ENCODE data around the gene CACNB2. TPM values are rescaled to one million over a fixed set of nuclear protein-coding genes. Genes with fewer than 3 reads are reported as not detected.

Gene CACNB2
- total RNA-seq, 2 experiments from 2014 or later, result not detected

DNA sequence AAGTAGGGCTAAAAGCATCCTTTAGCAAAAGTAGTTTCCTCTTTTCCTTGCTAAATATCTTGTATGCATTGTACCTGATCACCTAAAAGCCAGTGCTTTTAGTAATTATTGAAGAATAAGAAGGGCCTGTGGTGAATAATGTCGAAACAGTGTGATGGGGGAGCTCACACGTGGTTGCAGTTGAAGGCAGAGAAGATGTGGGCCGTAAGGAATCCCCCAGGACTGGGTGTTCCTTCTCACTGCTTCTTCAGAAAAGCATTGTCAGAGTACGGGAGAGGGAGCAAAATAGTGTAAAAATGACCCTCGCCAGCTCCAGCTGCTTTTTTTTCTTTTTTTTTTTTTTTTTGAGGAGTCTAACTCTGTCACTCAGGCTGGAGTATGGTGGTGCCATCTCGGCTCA, 310.1 kb downstream of the CACNB2 start:
- no peaks in the 10 kb centered on the region for H3K4me1 Mint-ChIP-seq

DNA sequence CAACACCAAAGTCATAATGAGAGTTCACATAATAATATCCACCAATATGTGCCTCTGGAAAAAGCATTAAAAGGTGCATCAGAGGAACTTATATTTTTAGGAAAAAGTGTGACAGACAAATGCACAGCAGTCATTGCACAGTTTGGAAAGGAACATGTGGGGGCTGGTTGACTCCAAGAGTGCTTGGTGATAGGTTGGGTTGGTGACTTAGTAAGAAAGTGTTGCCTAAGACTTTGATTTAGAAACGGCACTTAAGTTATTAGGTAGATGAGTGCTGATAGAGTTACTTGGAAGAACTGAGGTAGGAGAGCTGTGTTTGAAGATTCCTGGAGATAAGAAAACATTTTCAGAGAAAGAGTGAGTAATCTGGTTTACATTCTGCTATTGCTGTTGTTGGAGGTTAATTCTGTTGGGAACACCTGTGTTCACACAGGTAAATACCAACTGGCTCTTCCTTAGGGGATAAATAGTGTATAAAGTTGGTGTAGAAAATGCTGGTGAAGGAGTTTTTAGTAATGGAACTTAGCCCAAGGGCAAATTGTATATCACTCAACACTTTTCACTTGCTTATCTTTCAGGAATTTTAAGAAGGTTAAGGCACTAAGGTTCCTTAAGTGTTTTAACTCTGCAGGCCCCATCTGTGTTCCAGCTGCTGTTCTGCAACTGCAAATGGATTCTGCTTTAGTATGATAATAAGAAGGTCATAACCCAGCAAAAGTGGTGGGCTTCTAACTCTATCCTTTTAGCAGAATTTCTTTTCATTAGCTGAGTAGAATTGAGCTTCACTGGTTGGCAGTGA, 315.1 kb downstream of the CACNB2 start:
- ATAC-seq (ENCODE audit: low read depth) (no peak), DNase-seq (no peak)
- POLR2A ChIA-PET, result no interaction called here
- H3K4me3 Mint-ChIP-seq, result no peak overlapping the region
- no peak overlapping the region for H3K27ac Mint-ChIP-seq
- no peaks in the 10 kb centered on the region for H3K4me1 Mint-ChIP-seq
- H3K36me3 Mint-ChIP-seq, result no peaks in the 10 kb centered on the region
- no peaks in the 10 kb centered on the region for H3K9me3 Mint-ChIP-seq
- no peaks in the 10 kb centered on the region for H3K27me3 Mint-ChIP-seq

More for the DNA sequence above, 310.1 kb downstream of the CACNB2 start:
- no peak overlapping the region for H3K27ac Mint-ChIP-seq
- no peaks in the 10 kb centered on the region for H3K36me3 Mint-ChIP-seq
- POLR2A ChIA-PET, result no interaction called here
- no peaks in the 10 kb centered on the region for H3K27me3 Mint-ChIP-seq
- ATAC-seq (ENCODE audit: low read depth), result no peak
- H3K4me3 Mint-ChIP-seq, result no peak overlapping the region
- H3K9me3 Mint-ChIP-seq, result peaks cover 2% of the 10 kb centered on the region
- DNase-seq, result no peak

GRCh38 chr10:18456984-18457383, 316.8 kb downstream of the CACNB2 start:
- Mint-ChIP-seq H3K9me3 (no peaks in the 10 kb centered on the region), H3K27ac (no peak overlapping the region), H3K4me3 (no peak overlapping the region), H3K4me1 (no peaks in the 10 kb centered on the region), H3K27me3 (no peaks in the 10 kb centered on the region), H3K36me3 (no peaks in the 10 kb centered on the region)
- DNase-seq (no peak), ATAC-seq (ENCODE audit: low read depth) (no peak)
- POLR2A ChIA-PET, result no interaction called here

GRCh38 chr10:18460032-18460431, 319.8 kb downstream of the CACNB2 start:
- Mint-ChIP-seq H3K27me3 (no peaks in the 10 kb centered on the region), H3K9me3 (no peaks in the 10 kb centered on the region), H3K27ac (no peak overlapping the region), H3K4me3 (no peak overlapping the region), H3K36me3 (no peaks in the 10 kb centered on the region), H3K4me1 (no peaks in the 10 kb centered on the region)
- POLR2A ChIA-PET, result no interaction called here
- ATAC-seq (ENCODE audit: low read depth) (no peak), DNase-seq (no peak)

GRCh38 chr10:18463673-18464211, 323.5 kb downstream of the CACNB2 start:
- Mint-ChIP-seq H3K36me3 (no peaks in the 10 kb centered on the region), H3K27me3 (no peaks in the 10 kb centered on the region), H3K4me1 (no peaks in the 10 kb centered on the region), H3K27ac (peak overlapping the region; percentile 30), H3K4me3 (no peak overlapping the region), H3K9me3 (no peaks in the 10 kb centered on the region)
- DNase-seq (no peak), ATAC-seq (ENCODE audit: low read depth) (no peak)
- POLR2A ChIA-PET, result no interaction called here

DNA sequence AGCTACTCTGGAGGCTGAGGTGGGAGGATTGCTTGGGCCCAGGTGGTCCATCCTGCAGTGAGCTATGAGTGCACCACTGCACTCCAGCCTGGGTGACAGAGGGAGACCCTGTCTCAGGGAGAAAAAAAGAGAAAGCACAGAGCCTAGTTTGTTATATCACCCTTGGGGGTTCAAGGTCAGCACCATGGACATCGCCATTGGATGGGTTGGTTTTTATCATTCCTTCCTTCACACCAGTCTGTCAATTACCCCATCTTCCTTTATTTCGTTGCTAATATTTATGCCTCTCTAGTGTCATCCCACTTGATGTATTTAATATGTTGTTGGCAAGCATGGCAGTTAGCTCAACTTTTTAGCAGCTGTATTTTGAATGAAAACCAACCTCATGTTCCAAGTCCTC, 328.9 kb downstream of the CACNB2 start:
- ATAC-seq (ENCODE audit: low read depth) (no peak), DNase-seq (no peak)
- no peaks in the 10 kb centered on the region for H3K36me3 Mint-ChIP-seq
- peaks cover 1% of the 10 kb centered on the region for H3K9me3 Mint-ChIP-seq
- no peak overlapping the region for H3K27ac Mint-ChIP-seq
- POLR2A ChIA-PET, result no interaction called here
- no peak overlapping the region for H3K4me3 Mint-ChIP-seq
- H3K4me1 Mint-ChIP-seq, result peaks cover 4% of the 10 kb centered on the region
- no peaks in the 10 kb centered on the region for H3K27me3 Mint-ChIP-seq

DNA sequence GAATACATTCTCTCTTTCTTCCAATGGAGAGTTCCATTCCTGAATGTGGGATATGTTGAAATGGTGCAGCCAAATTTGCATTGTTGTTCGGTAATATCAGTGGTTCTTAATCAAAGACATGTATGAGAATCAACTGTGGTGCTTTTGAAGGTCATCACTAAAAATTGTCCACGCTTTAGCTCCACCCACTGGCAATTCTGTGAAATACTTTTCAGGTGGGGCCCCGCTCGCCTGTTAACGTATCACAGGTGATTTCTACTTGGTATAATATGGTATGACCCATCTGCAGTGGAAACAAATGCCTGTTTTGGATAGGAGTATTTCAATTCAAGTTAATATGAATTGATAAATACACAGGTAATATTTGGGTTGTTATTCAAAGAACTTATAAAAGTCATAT, 332.8 kb downstream of the CACNB2 start:
- no peak for ATAC-seq (ENCODE audit: low read depth)
- POLR2A ChIA-PET, result no interaction called here
- H3K9me3 Mint-ChIP-seq, result peaks cover 1% of the 10 kb centered on the region

GRCh38 chr10:18473424-18474117, 333.3 kb downstream of the CACNB2 start:
- no peak for ATAC-seq (ENCODE audit: low read depth)
- POLR2A ChIA-PET, result no interaction called here
- peaks cover 8% of the 10 kb centered on the region for H3K4me1 Mint-ChIP-seq

More for the DNA sequence above, 332.8 kb downstream of the CACNB2 start:
- Mint-ChIP-seq H3K4me3 (no peak overlapping the region), H3K4me1 (peaks cover 8% of the 10 kb centered on the region), H3K27me3 (peaks cover 4% of the 10 kb centered on the region), H3K27ac (no peak overlapping the region), H3K36me3 (no peaks in the 10 kb centered on the region)
- no peak for DNase-seq

GRCh38 chr10:18474118-18474455, 333.9 kb downstream of the CACNB2 start:
- Mint-ChIP-seq H3K27me3 (peaks cover 4% of the 10 kb centered on the region), H3K36me3 (no peaks in the 10 kb centered on the region), H3K9me3 (peaks cover 1% of the 10 kb centered on the region), H3K4me1 (peaks cover 8% of the 10 kb centered on the region), H3K4me3 (no peak overlapping the region), H3K27ac (no peak overlapping the region)
- no peak for ATAC-seq (ENCODE audit: low read depth)
- POLR2A ChIA-PET, result no interaction called here
- no peak for DNase-seq

More at GRCh38 chr10:18473424-18474117, 333.3 kb downstream of the CACNB2 start:
- Mint-ChIP-seq H3K9me3 (peaks cover 1% of the 10 kb centered on the region), H3K36me3 (no peaks in the 10 kb centered on the region), H3K27me3 (peaks cover 4% of the 10 kb centered on the region), H3K27ac (no peak overlapping the region), H3K4me3 (no peak overlapping the region)
- no peak for DNase-seq

GRCh38 chr10:18476076-18476647, 335.9 kb downstream of the CACNB2 start:
- Mint-ChIP-seq H3K9me3 (peaks cover 1% of the 10 kb centered on the region), H3K36me3 (no peaks in the 10 kb centered on the region), H3K4me1 (peaks cover 8% of the 10 kb centered on the region), H3K27me3 (peaks cover 6% of the 10 kb centered on the region), H3K4me3 (no peak overlapping the region), H3K27ac (no peak overlapping the region)
- POLR2A ChIA-PET, result no interaction called here
- ATAC-seq (ENCODE audit: low read depth), result no peak
- DNase-seq, result no peak

DNA sequence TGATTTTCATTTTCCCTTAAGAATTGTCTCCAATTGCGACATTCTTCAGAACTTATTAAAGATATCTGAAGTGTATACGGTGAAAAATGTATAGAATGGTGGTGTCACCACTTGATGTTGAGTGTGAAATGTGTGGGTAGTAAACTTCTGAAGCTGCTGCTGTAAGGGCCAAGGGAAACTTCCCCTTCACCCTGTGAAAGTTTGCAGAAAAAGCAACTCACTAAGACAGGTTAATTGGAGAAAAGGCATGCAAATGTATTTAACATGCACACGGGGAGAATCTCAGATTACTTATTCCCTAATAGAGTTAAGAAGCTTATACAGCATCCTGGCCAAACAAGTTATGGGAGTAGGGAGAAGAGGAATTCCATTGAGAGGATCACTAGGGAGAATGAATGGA, 338.1 kb downstream of the CACNB2 start:
- H3K27me3 Mint-ChIP-seq, result peaks cover 6% of the 10 kb centered on the region
- no peaks in the 10 kb centered on the region for H3K36me3 Mint-ChIP-seq
- ATAC-seq (ENCODE audit: low read depth) (no peak), DNase-seq (no peak)
- H3K4me3 Mint-ChIP-seq, result no peak overlapping the region
- H3K4me1 Mint-ChIP-seq, result peaks cover 4% of the 10 kb centered on the region
- H3K27ac Mint-ChIP-seq, result no peak overlapping the region
- POLR2A ChIA-PET, result no interaction called here
- H3K9me3 Mint-ChIP-seq, result no peaks in the 10 kb centered on the region

DNA sequence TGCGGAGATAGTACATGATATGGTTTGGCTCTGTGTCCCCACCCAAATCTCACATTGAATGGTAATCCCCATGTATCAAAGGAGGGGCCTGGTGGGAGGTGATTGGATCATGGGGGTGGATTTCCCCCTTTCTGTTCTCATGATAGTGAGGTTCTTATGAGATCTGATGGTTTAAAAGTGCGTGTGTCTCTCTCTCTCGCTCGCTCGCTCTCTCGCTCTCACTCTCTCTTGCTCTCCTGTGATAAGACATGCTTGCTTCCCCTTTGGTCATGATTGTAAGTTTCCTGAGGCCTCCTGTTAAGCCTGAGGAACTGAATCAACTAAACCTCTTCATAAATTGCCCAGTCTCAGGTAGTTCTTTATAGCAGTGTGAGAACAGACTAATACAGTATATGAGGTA, 339.3 kb downstream of the CACNB2 start:
- DNase-seq (no peak), ATAC-seq (ENCODE audit: low read depth) (no peak)
- H3K27ac Mint-ChIP-seq, result no peak overlapping the region
- peaks cover 4% of the 10 kb centered on the region for H3K4me1 Mint-ChIP-seq
- no peak overlapping the region for H3K4me3 Mint-ChIP-seq
- no peaks in the 10 kb centered on the region for H3K9me3 Mint-ChIP-seq
- no peaks in the 10 kb centered on the region for H3K36me3 Mint-ChIP-seq
- POLR2A ChIA-PET, result no interaction called here
- peaks cover 6% of the 10 kb centered on the region for H3K27me3 Mint-ChIP-seq

DNA sequence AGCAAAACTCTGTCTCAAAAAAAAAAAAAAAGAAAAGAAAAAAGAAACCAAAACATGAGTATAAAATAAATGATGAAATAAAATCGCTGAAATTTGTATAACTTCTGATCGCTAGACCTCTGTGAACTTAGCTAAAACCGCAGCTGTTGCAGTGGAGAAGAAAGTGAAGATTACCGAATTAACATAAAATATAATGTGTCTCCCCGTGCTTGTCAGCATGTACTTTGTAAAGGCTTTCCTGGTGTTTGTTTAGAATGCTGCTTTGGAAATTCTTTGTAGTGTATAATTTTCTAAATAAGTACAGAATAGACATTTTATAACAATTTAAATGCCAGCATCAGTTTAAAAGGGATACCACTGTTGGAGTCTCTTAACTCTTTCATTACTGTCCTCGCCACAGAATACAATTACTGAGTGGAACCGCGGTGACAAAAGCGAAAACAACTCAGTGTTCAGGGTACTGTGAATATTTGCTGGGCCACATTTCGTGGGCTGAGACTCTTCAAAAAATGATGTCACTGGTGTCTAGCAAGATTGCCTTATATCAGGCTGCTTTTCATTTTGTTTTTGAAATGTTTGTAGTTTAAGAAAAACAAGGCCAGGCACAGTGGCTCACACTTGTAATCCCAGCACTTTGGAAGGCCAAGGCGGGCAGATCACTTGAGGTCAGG, 343.4 kb downstream of the CACNB2 start:
- POLR2A ChIA-PET, result no interaction called here
- peaks cover 2% of the 10 kb centered on the region for H3K27me3 Mint-ChIP-seq
- H3K4me1 Mint-ChIP-seq, result no peaks in the 10 kb centered on the region
- H3K4me3 Mint-ChIP-seq, result no peak overlapping the region
- DNase-seq, result no peak
- no peaks in the 10 kb centered on the region for H3K9me3 Mint-ChIP-seq
- ATAC-seq (ENCODE audit: low read depth), result no peak
- no peaks in the 10 kb centered on the region for H3K36me3 Mint-ChIP-seq
- H3K27ac Mint-ChIP-seq, result no peak overlapping the region
